Stimulated activated CD4-positive, alpha-beta T cell treated with anti-CD3 and anti-CD28 coated beads, TNF-alpha, amount 100 ng/mL, for 48 hours (primary cell): ENCODE results near the gene SARNP.

ENCODE experiments used
- DNase-seq, 3 donors: peaks; one replicate each; pipeline ENCODE4 v3.0.0-alpha.2; 2020; ENCODE audit warnings: low read depth in 3 of 3

The SARNP gene

GRCh38 chr12:55742719-55743405 is 74.7 kb downstream of the SARNP start, which contains the start of gene GDF11:
Gene GDF11 (plus strand): TSS chr12:55743122. CDS start chr12:55743317, 195 bp downstream.
- DNase-seq = peak; percentile 52 to 72 (median 54)

DNA sequence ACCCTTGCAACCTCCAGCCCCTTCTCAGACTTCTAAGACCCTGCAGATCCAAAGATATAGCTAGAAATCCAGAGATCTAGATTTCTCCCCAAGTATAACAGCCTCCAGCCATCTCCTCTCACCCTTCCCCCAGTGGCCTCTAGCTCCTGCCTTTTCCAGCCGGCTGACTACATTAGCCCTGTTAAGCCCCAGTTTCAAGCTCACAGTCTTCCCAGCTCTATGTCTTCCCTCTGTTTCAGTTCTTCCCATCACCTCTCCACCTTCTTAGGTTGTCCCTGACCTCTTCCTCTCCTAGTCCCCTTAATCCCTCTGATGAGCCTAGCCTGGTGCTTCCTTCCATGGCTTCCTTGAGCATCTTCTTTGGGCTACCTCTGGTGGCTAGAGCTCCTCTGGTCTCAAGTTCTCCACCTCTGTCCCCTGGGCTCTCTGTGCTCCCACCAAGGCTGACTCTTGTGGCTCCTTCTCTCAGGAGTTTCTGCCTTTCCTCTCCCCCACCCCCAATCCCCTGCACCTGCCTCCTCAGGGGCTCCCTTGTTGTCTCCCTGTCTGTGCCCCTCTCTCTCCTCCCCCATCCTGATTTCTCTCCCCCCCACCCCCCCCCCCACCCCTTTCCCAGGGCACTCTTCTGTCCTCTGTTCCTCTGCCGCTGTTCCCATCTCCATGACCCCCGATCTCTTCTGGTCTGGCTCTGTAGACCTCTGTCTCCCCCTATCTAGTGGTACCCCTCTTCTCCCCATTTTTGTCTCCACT is 75.4 kb downstream of the SARNP start:
- DNase-seq = no peak

- DNase-seq = no peak
Observed at GRCh38 chr12:55739025-55739378, 78.5 kb downstream of the SARNP start.

GRCh38 chr12:55738123-55739024 is 79.2 kb downstream of the SARNP start:
- DNase-seq = peak; percentile 71 to 81 (median 78)

GRCh38 chr12:55737581-55738122 is 79.9 kb downstream of the SARNP start:
- no peak for DNase-seq

- peak in 1 of 3 donors; percentile 43 for DNase-seq
Observed at GRCh38 chr12:55736780-55737580, 80.5 kb downstream of the SARNP start.

GRCh38 chr12:55736076-55736475 is 81.4 kb downstream of the SARNP start:
- no peak for DNase-seq

DNA sequence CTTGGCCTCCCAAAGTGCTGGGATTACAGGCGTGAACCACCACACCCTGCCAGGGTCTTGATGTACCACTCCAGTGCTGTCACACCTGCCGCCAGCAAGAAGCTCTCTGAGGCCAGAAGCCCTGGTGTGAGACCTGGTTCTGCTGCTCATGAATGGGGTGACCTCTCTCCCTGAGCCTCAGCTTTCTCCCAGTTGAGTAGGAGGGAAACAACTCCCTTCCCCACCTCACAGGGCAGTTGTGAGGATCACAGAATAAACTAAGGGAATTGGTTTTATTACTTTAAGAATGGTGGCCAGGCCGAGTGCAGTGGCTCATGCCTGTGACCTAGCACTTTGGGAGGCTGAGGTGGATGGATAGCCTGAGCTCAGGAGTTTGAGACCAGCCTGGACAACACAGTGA is 82.9 kb downstream of the SARNP start:
- DNase-seq = no peak

GRCh38 chr12:55733858-55734257 is 83.7 kb downstream of the SARNP start:
- DNase-seq = no peak

- no peak for DNase-seq
Observed at GRCh38 chr12:55733021-55733555, 84.4 kb downstream of the SARNP start.

DNA sequence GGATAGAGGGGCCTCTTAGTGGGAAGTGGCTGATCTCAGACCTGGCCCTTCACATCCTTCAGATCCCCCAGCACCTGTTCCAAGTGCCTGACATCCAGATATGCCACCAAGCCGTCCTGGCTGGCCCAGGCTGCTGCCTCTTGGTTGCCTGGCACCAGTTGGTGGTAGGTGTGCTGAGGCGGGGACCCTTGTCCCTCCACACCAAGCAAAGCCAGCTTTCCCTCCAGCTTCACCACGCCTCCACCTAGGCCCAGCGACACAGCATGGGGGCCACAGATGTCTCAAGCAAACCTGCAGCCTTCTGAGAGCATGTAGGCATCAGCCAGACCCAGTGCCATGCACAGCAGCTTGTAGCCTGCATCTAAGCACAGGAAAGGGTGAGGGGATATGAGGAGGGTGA is 85.2 kb downstream of the SARNP start:
- no peak for DNase-seq

DNA sequence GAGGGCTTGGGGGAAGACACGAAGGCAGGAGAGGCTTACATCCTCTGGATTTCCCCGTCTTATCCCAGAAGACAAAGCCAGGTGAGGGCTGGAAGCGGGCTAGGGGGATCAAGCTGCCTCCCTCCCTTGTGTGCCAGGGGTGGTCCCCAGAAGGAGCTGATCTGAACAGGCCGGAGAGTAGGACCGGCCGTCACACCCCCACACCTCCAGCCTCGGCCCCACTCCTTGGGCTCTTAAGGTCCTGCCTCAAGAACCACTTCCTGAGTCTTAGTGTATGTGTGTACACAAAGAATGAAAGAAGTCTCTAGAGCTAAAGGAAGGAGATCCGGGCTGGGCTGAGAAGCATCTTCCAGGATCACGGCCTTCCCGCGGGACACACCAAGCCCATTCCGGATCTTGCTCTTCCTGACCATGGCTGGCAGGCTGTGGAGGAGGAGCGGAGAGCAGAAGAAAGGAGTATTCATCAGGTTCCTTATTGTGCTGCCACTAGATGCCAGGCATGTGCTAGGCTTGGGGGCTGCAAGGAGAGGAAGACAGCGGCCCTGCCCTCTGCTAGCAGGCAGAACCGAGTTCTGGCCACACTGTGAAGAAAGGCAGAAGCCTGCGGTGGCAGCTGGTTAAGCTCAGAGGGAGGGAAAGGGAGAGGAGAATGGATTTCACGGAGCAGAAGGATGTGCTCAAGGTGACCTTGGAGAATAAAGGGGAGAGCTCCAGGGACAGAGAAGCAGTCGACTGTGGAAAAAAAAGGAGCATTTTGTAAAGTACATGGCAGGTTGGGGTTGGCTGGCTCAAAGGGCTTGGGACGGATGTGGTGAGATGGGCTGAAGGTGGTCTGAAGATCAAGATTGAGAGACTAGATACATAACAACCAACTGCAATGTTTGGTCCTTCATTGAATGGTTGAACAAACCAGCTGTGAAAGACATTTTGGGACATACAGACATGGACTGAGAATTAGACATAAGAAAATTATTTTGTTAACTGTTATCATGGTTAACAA is 87.4 kb downstream of the SARNP start:
- no peak for DNase-seq

DNA sequence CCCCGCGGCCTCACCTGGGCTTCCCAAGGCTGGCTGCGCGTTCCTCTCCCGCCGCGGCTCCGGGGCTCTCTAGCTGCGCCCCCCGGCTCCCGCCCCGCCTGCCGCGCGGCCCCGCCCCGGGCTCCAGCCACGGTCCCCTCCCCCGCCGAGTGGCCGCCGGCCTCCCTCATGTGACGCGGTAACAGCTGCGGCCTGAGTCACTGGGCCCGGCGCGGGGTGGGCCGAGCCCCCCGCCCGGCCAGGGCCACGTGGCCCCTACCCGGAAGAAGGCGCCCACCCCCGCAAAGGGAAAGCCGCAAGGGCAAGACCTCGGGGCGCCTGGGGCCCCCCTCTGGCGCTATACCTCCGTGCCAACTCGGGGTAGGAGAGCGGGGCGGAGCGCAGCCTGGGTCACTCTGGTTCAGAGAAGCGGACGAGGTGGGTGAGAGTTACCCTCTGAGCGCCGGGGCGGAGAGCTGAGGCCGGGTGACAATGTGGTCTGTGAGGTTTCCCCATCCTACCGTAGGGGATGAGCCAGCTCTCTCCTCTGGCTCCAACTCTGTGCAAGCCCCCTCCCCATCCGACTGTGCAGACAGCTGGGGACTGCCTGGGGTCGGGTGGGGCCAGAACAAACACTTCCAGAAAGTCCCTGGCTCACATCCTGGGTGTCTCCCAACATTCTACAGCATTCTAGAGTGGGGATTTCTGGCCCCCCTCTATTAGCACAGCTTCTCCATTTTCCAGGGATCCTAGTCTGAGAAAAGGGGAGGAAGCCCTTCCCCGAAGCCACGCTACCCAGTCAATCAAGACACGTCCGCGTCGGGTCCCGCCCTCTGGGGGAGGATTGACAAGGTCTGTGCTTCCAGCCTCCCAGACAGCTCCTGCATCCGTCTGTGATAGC is 88.3 kb downstream of the SARNP start, which contains the start of gene CD63:
Gene CD63 (minus strand): TSS at position 71 of the 880 bp plus-strand sequence. CDS start 668 bp downstream, outside the sequence.
- peak; percentile 55 to 73 (median 63) for DNase-seq

GRCh38 chr12:55728186-55728938 is 89.2 kb downstream of the SARNP start:
- DNase-seq = no peak

GRCh38 chr12:55727643-55728185 is 89.8 kb downstream of the SARNP start:
- DNase-seq = no peak

DNA sequence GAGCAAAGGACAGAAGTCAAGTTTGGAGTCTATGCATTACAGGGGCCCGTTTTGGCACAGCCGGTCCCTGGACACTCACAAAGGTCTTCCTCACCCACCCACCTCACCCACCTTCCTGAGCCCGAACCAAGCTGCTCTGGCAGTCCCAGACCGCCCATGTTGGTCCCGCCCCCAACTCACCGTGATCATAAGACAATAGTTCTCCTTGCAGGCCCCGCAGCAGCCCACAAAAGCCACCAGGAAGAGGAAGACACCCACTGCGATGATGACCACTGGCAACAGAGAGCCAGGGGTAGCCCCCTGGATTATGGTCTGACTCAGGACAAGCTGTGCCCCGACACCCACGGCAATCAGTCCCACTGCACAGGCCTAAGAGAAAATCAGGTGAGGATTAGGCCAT is 90.6 kb downstream of the SARNP start:
- no peak for DNase-seq

- no peak for DNase-seq
Observed at GRCh38 chr12:55725556-55725955, 92.0 kb downstream of the SARNP start.
